Heart left ventricle (tissue), 16 donors: Measurements from ENCODE around the gene RBM20. TPM values are rescaled to one million over a fixed set of nuclear protein-coding genes. Genes with fewer than 3 reads are reported as not detected.

ENCODE experiments used
- ATAC-seq, 4 donors: fragments of 200-7000 bp; cut with Tn5 transposase; one replicate each; pipeline ENCODE4 v1.9.1; 2020 to 2022; ENCODE audit warnings: moderate library complexity in 4 of 4, mild to moderate bottlenecking in 3 of 4, moderate number of reproducible peaks in 1 of 4
- DNase-seq, 5 donors: peaks; one replicate each; pipeline ENCODE4 v3.0.0-alpha.2; 2020
- H3K27ac ChIP-seq, 12 donors: fragments of 200-600 bp; sonication (generic) in 4 of 12; one replicate each; pipeline versions ENCODE4 v1.5.0 to v1.8.0; 2016 to 2022; ENCODE audit warnings: mild to moderate bottlenecking in 2 of 12
- H3K27me3 ChIP-seq, 9 donors: fragments of 200-600 bp; sonication (generic) in 2 of 9; one replicate each; pipeline versions ENCODE4 v1.5.1 to v1.8.0; 2016 to 2022; ENCODE audit warnings: mild to moderate bottlenecking in 3 of 9
- H3K36me3 ChIP-seq, 9 donors: fragments of 200-600 bp; sonication (generic) in 2 of 9; one replicate each; pipeline versions ENCODE4 v1.5.0 to v1.8.0; 2018 to 2022; ENCODE audit warnings: mild to moderate bottlenecking in 2 of 9
- H3K4me1 ChIP-seq, 12 donors: fragments of 200-600 bp; sonication (generic) in 4 of 12; one replicate each; pipeline versions ENCODE4 v1.5.0 to v1.8.0; 2016 to 2022; ENCODE audit warnings: mild to moderate bottlenecking in 3 of 12
- H3K4me3 ChIP-seq, 12 donors: fragments of 200-600 bp; sonication (generic) in 4 of 12; one replicate each; pipeline versions ENCODE4 v1.5.0 to v1.8.0; 2017 to 2022; ENCODE audit warnings: mild to moderate bottlenecking in 9 of 12, moderate library complexity in 4 of 12
- H3K9me3 ChIP-seq, 12 donors: fragments of 200-600 bp; sonication (generic) in 4 of 12; one replicate each; pipeline versions ENCODE4 v1.5.0 to v1.8.0; 2016 to 2022; ENCODE audit warnings: mild to moderate bottlenecking in 1 of 12
- POLR2A ChIP-seq, 2 donors: fragments of 450-650 bp; IDR thresholded peaks; one replicate each; pipeline ENCODE4 v1.6.1; 2017; ENCODE audit warnings: antibody characterized with exemption in 2 of 2, mild to moderate bottlenecking in 2 of 2, moderate library complexity in 2 of 2
- WGBS, 4 donors: extraction: QIAGEN DNeasy Blood & Tissue Kit in 2 of 4; methylation state at CpG; one replicate each; pipeline versions ENCODE4 v1.1.5 to v1.1.7; 2013 to 2018; 5-methylcytosine and 5-hydroxymethylcytosine counted together
- intact Hi-C, 10 donors: fragments of 100-400 bp; cut with DNase I; formaldehyde crosslinking; loops; one replicate each; pipeline versions ENCODE4 v1.11.1 to v1.14.2; 2022
- polyA plus RNA-seq, 2 donors: library from polyadenylated mRNA; stranded (reverse); fragments of 200-250 nt; gene quantifications; one replicate each; pipeline ENCODE4 v1.2.3, GENCODE V29; 2013
- total RNA-seq, 9 donors: library from RNA; depleted of rRNA in 2 of 9; stranded (reverse); fragments of >200 nt in 2 of 9; fragmentation: NEBNext Ultra II Directional in 3 of 9; extraction: Animal tissue kit (Norgen Biotek cat#: 25700) in 3 of 9; gene quantifications; one replicate each; pipeline versions ENCODE4 v1.1.0 to v1.2.4, GENCODE V29; 2016 to 2023
- TF ChIP-seq, protein P1 (sequence below), 12 donors: fragments of 200-600 bp; sonication (generic) in 4 of 12; IDR thresholded peaks; one replicate each; pipeline versions ENCODE4 v1.5.0 to v1.8.0; 2018 to 2022; ENCODE audit warnings: antibody characterized with exemption in 12 of 12, mild to moderate bottlenecking in 5 of 12
- donor health status: ischemic (EF 13 %, LVEDD 7.1; RV severe dilation, severe dysfunction).
- donor health status: healthy with polysubstance abuse.
- donor health status: DM: no; HTN: yes; CAD: no.
- donor health status: DM: no; HTN: no; CAD: no.
- donor health status: ischemic (EF 25% LVEDD 6.9; RV normal size, moderate dysfunction).
- donor health status: ischemic (EF 25% LVEDD 5.7; RV mildly dilated, moderate dysfunction).
- donor health status: healthy.
- donor health status: DM: yes; HTN: yes; CAD: no.
- donor health status: ischemic (EF 35%, LVEDD 5.7; RV mildly dilated, moderate dysfunction).
- donor health status: nonischemic (EF 11% LVEDD 7.7; RV severe dilation, severe dysfunction).
- donor health status: DM: yes; HTN: yes; CAD: no.
- donor health status: PGD.
- donor health status: ischemic (EF 29% LVEDD 5.4; RV normal size, mild dysfunction).
- donor health status: nonischemic (EF 23%, LVEDD 6.1; RV moderate dilation, normal function).

Gene RBM20
- total and polyA plus RNA-seq, 11 donors: 29.9 to 152 (median 91.2) TPM

DNA sequence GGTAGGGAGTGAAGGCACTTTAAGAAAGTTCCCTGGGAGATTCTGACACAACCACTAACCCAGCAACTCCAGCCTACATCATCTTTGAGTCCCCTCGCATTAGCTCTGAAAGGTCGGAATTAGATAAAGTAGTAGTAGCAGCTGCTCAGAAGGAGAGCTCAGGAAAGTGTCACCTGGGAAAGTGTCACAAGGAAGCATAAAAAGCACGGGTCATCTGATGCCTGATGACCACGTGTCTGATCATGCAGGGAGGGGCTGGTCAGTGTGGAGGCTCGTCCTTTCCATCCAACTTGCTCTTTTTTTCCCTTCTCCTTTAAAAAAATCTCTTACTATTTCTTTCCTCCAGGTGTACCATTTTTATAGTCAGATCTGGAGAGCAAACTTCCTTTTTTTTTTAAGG is 180.5 kb downstream of the RBM20 start:
- H3K36me3 ChIP-seq: peaks cover 0 to 70% (median 3%) of the 10 kb centered on the region in 9 donors
- 40 to 58% (median 52%) methylated on average over 5 of the region's 5 CpGs for WGBS, 4 donors
- no peaks in the 10 kb centered on the region for H3K27me3 ChIP-seq
- intact Hi-C loops: loop anchor here in 5 of 10 donors (5.0 kb wide), 2 partner anchors 43 to 48 kb away; partner anchors contain the start of gene PDCD4 (in 4 of the 5)
- peaks cover 3 to 83% (median 38%) of the 10 kb centered on the region in 12 donors for H3K4me1 ChIP-seq
- DNase-seq: no peak
- H3K27ac ChIP-seq: peak overlapping the region in 5 of 12 donors; percentile 27 to 87 (median 42)
- TF ChIP-seq POLR2A (IDR thresholded peaks at IDR 0.05): no peak
- TF ChIP-seq, protein P1, sequence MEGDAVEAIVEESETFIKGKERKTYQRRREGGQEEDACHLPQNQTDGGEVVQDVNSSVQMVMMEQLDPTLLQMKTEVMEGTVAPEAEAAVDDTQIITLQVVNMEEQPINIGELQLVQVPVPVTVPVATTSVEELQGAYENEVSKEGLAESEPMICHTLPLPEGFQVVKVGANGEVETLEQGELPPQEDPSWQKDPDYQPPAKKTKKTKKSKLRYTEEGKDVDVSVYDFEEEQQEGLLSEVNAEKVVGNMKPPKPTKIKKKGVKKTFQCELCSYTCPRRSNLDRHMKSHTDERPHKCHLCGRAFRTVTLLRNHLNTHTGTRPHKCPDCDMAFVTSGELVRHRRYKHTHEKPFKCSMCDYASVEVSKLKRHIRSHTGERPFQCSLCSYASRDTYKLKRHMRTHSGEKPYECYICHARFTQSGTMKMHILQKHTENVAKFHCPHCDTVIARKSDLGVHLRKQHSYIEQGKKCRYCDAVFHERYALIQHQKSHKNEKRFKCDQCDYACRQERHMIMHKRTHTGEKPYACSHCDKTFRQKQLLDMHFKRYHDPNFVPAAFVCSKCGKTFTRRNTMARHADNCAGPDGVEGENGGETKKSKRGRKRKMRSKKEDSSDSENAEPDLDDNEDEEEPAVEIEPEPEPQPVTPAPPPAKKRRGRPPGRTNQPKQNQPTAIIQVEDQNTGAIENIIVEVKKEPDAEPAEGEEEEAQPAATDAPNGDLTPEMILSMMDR (IDR thresholded peaks at IDR 0.05): no peak
- no peaks in the 10 kb centered on the region for H3K9me3 ChIP-seq
- no peak overlapping the region for H3K4me3 ChIP-seq
- ATAC-seq: no peak

DNA sequence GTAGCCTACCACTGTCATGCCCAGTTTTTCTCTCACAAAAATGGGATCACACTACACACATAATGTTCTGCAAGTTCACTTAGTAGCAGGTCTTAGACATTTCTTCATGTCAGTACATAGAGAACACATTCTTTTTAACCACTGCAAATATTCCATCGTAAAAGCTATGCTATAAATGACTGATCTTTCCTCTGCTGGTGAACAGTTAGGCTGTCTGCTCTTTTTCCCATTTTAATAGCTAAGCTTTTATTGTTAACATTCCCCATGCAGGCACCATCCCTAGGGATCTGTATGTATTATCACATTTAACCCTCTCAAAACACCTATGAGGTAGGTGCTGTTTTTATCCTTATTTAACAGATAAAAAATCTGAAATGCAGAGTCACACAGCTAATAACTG is 181.4 kb downstream of the RBM20 start:
- Histone ChIP-seq H3K27me3 (no peaks in the 10 kb centered on the region), H3K4me1 (peaks cover 3 to 75% (median 31%) of the 10 kb centered on the region in 12 donors), H3K4me3 (no peak overlapping the region), H3K27ac (peak overlapping the region in 3 of 12 donors; percentile 42 to 87 (median 85)), H3K36me3 (peaks cover 0 to 78% (median 3%) of the 10 kb centered on the region in 9 donors), H3K9me3 (no peaks in the 10 kb centered on the region)
- ATAC-seq (no peak), DNase-seq (no peak)
- no peak for TF ChIP-seq POLR2A (IDR thresholded peaks at IDR 0.05)
- TF ChIP-seq, protein P1 (IDR thresholded peaks at IDR 0.05): no peak
- WGBS, 4 donors: 78 to 90% (median 85%) methylated on average over 1 of the region's 1 CpG
- intact Hi-C loops: loop anchor here in 1 of 10 donors (5.0 kb wide), 1 partner anchor 42 kb away; no protein-coding TSS in a partner anchor

DNA sequence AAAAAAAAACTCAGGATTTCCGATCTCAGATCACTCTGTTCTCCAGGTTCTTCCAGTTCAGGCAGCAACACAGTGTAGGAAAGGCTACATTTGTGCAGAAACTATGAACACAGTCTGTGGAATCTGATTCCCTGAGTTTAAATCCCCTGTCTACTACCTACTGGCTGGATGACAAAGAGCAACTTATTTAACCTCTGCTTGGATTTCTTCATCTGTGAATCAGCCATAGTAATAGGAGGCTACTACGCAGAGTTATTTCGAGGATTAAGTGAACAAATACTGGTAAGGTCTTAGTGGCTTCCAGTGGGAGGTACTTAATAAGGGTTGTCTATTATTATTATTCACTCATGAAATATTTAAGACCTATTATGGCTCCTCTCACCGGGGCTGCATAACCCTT is 183.3 kb downstream of the RBM20 start:
- no peaks in the 10 kb centered on the region for H3K9me3 ChIP-seq
- TF ChIP-seq, protein P1 (IDR thresholded peaks at IDR 0.05): no peak
- TF ChIP-seq POLR2A (IDR thresholded peaks at IDR 0.05): no peak
- no peak overlapping the region for H3K4me3 ChIP-seq
- intact Hi-C loops: loop anchor here in 1 of 10 donors (5.0 kb wide), 1 partner anchor 40 kb away; no protein-coding TSS in a partner anchor
- no peak for ATAC-seq
- no peak for DNase-seq
- WGBS, 4 donors: 57 to 60% (median 58%) methylated on average over 4 of the region's 4 CpGs
- H3K27me3 ChIP-seq: no peaks in the 10 kb centered on the region
- peak overlapping the region in 7 of 12 donors; percentile 7 to 85 (median 32) for H3K27ac ChIP-seq
- peaks cover 0 to 82% (median 11%) of the 10 kb centered on the region in 9 donors for H3K36me3 ChIP-seq
- H3K4me1 ChIP-seq: peaks cover 0 to 62% (median 14%) of the 10 kb centered on the region in 12 donors

DNA sequence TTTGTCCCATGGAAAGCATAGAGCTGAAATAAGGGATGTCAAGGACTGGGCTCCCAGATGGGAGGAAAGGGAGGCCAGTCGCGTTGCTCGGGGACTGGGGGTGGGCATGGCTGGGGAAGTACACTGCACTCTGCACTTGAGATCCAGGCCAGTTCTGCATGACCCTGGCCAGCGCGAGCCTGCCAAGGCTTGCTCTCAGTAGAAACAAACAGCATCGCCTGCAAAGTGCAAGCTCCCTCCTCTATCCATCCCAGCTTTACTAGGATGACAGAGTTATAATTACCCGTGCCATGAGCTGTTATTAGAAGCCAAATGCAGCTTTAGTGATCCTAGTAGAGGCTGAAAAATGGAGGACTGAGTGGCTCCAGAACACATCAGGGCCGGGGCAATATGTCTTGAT is 183.7 kb downstream of the RBM20 start:
- intact Hi-C loops: loop anchor here in 1 of 10 donors (5.0 kb wide), 1 partner anchor 39 kb away; no protein-coding TSS in a partner anchor
- no peak for TF ChIP-seq POLR2A (IDR thresholded peaks at IDR 0.05)
- TF ChIP-seq, protein P1 (IDR thresholded peaks at IDR 0.05): no peak
- Histone ChIP-seq H3K27ac (peak overlapping the region in 7 of 12 donors; percentile 7 to 85 (median 32)), H3K4me3 (no peak overlapping the region), H3K4me1 (peaks cover 0 to 62% (median 9%) of the 10 kb centered on the region in 12 donors), H3K9me3 (no peaks in the 10 kb centered on the region), H3K36me3 (peaks cover 0 to 86% (median 11%) of the 10 kb centered on the region in 9 donors), H3K27me3 (no peaks in the 10 kb centered on the region)
- 45 to 57% (median 51%) methylated on average over 8 of the region's 8 CpGs for WGBS, 4 donors
- ATAC-seq: peak; percentile 72 to 89 (median 80)
- DNase-seq: peak in 2 of 5 donors; percentile 42 to 66
